ENCODE results near the gene PDE3B. TPM values are rescaled to one million over a fixed set of nuclear protein-coding genes. Genes with fewer than 3 reads are reported as not detected.

PDE3B gene
- total and polyA plus RNA-seq, 2 of the 8 experiments (the other 6 are each of a cell fraction or from before 2014, with no cell fraction given) = 2.7 to 10.9 TPM

DNA sequence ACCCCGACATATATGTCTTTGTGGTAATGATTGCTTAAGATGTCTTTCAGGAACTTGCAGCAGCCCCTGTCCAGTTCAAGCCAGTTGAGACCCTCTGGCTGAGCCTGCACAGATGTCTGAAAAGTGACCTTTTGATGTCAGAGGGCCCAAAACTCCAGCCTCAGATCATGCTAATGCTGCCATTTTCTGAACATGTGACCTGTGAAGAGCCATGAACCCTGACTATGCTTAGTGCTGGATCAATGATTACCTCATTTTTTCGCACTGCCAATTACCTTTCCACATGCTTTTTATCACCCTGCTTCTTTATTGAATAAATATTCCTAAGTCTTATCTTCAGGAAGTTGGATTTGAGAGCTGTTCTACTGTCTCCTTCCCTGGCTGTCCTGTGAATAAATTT is 255.3 kb downstream of the PDE3B start:
- Histone ChIP-seq H3K79me2 (ENCODE audit: control insufficient read depth in 1 of 2, insufficient read depth in 2 of 2, low read length in 2 of 2) (no peaks in the 10 kb centered on the region), H4K5ac (ENCODE audit: insufficient read length, low read depth, low read length) (no peak overlapping the region), H3K4ac (replicated peaks; ENCODE audit: insufficient read length, low read depth, low read length) (no peak overlapping the region), H2BK12ac (ENCODE audit: low read depth, low read length) (no peak overlapping the region), H3K14ac (ENCODE audit: insufficient read length) (no peak overlapping the region), H4K20me1 (replicated peaks in 1 of 2; ENCODE audit: control insufficient read depth in 1 of 2, insufficient read depth in 2 of 2, low read length in 2 of 2) (no peaks in the 10 kb centered on the region), H3K4me3 (ENCODE audit: extremely low read depth in 1 of 4, insufficient read depth in 2 of 4, low read depth in 3 of 4, low read length in 4 of 4) (no peak overlapping the region), H3K27ac (ENCODE audit: low read depth, low read length) (no peak overlapping the region), H3K9me3 (ENCODE audit: insufficient read depth in 2 of 2, low read depth in 1 of 2, low read length in 1 of 2) (no peaks in the 10 kb centered on the region), H3K56ac (replicated peaks; ENCODE audit: insufficient read length, low read depth, low read length) (no peak overlapping the region), H2AFZ (ENCODE audit: low read length) (no peak overlapping the region), H3K18ac (ENCODE audit: extremely low read depth, low read length) (no peak overlapping the region), H3K79me1 (ENCODE audit: low read depth, low read length) (no peaks in the 10 kb centered on the region), H2BK5ac (ENCODE audit: low read depth, low read length) (no peak overlapping the region), H4K91ac (replicated peaks; ENCODE audit: insufficient read length, low read length) (no peak overlapping the region), H3K4me2 (ENCODE audit: insufficient read depth in 1 of 2, low read depth in 2 of 2, low read length in 2 of 2) (no peak overlapping the region), H3K4me1 (replicated peaks in 1 of 4; ENCODE audit: control insufficient read depth in 3 of 4, insufficient read depth in 4 of 4, low read length in 3 of 4) (no peaks in the 10 kb centered on the region), H3K36me3 (ENCODE audit: control insufficient read depth in 2 of 4, insufficient read depth in 4 of 4, low read length in 3 of 4) (no peaks in the 10 kb centered on the region), H2AK5ac (ENCODE audit: low read depth, low read length) (no peak overlapping the region), H3K27me3 (replicated peaks in 1 of 4; ENCODE audit: control insufficient read depth in 3 of 4, extremely low read depth in 1 of 4, insufficient read depth in 3 of 4, low read length in 3 of 4) (peaks cover 0 to 2% (median 0%) of the 10 kb centered on the region in 4 experiments; a peak in 1 of 7 replicates), H3K9ac (replicated peaks in 1 of 4; ENCODE audit: extremely low read depth in 1 of 4, low read depth in 3 of 4, low read length in 3 of 4) (no peak overlapping the region), H2BK120ac (replicated peaks; ENCODE audit: low read depth, low read length) (no peak overlapping the region), H4K8ac (ENCODE audit: extremely low read depth, insufficient read depth, low read length) (no peak overlapping the region), H2BK20ac (ENCODE audit: low read length) (no peak overlapping the region), H2BK15ac (ENCODE audit: low read length) (no peak overlapping the region), H3K23ac (ENCODE audit: insufficient read length) (no peak overlapping the region), H3K23me2 (ENCODE audit: low read depth, low read length) (no peaks in the 10 kb centered on the region)
- FAIRE-seq (no peak), DNase-seq (ENCODE audit: low read depth in 1 of 2, low spot score in 2 of 2) (no peak)
- ChIA-PET CTCF (ENCODE audit: partially characterized antibody) (interaction anchor here (1.0 kb wide), 1 partner anchor 165 kb away, joined by 3 read pairs; no protein-coding TSS in a partner anchor), POLR2A (ENCODE audit: partially characterized antibody) (no interaction called here)
- 88% methylated on average over 2 of the region's 2 CpGs; no CpG with 5 or more reads in 1 of the 2 experiments for WGBS, 2 experiments (ENCODE audit: extremely low coverage in 1 of 2, insufficient coverage in 1 of 2, insufficient read length in 1 of 2, insufficient replicate concordance in 2 of 2, low coverage in 1 of 2, low lambda C conversion rate in 2 of 2, missing lambda C conversion rate in 1 of 2)
- TF ChIP-seq SP4 (IDR thresholded peaks at IDR 0.05; ENCODE audit: low read length) (no peak), HDAC2 (IDR thresholded peaks at IDR 0.05; ENCODE audit: borderline replicate concordance in 1 of 2, low read depth in 2 of 2, low read length in 2 of 2) (no peak), RAD21 (IDR thresholded peaks at IDR 0.05 in 1 of 2, conservative IDR thresholded peaks at IDR 0.05 in 1 of 2; ENCODE audit: low read depth in 2 of 2, low read length in 2 of 2) (no peak), CBX8 (IDR thresholded peaks at IDR 0.05; ENCODE audit: borderline replicate concordance, low read depth, low read length) (no peak), RBBP5 (IDR thresholded peaks at IDR 0.05; ENCODE audit: borderline replicate concordance, low read depth, low read length) (no peak), SP2 (IDR thresholded peaks at IDR 0.05; ENCODE audit: low read length) (no peak), POLR2AphosphoS5 (IDR thresholded peaks at IDR 0.05; ENCODE audit: low read depth, low read length) (no peak), SIRT6 (IDR thresholded peaks at IDR 0.05; ENCODE audit: low read length) (no peak), GTF2F1 (IDR thresholded peaks at IDR 0.05; ENCODE audit: borderline replicate concordance, low read depth, low read length) (no peak), JUN (IDR thresholded peaks at IDR 0.05; ENCODE audit: low read depth, low read length) (no peak), TAF1 (IDR thresholded peaks at IDR 0.05; ENCODE audit: low read depth, low read length) (no peak)
- TF ChIP-seq, protein P1, sequence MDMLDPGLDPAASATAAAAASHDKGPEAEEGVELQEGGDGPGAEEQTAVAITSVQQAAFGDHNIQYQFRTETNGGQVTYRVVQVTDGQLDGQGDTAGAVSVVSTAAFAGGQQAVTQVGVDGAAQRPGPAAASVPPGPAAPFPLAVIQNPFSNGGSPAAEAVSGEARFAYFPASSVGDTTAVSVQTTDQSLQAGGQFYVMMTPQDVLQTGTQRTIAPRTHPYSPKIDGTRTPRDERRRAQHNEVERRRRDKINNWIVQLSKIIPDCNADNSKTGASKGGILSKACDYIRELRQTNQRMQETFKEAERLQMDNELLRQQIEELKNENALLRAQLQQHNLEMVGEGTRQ (IDR thresholded peaks at IDR 0.05; ENCODE audit: low read length) = no peak
- TF ChIP-seq, protein P2, sequence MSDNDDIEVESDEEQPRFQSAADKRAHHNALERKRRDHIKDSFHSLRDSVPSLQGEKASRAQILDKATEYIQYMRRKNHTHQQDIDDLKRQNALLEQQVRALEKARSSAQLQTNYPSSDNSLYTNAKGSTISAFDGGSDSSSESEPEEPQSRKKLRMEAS (IDR thresholded peaks at IDR 0.05) = no peak

All from H1 (cell line).